A673 (cell line): ENCODE data around the gene TMEM235. TPM values are rescaled to one million over a fixed set of nuclear protein-coding genes. Genes with fewer than 3 reads are reported as not detected.

ENCODE experiments used
- BruUV-seq: library from RNA; stranded (reverse); fragments of 400-500 nt; replicated peaks from 2 replicates; lab custom pipeline; 2021; lab: Mats Ljungman, UMichigan
- CTCF ChIA-PET: fragments of 300-600 bp; sonication (Branson Sonifier 250); formaldehyde crosslinking; loops from one replicate; lab custom pipeline; 2022; ENCODE audit warnings: antibody characterized with exemption; lab: Charles Lee
- POLR2A ChIA-PET: fragments of 300-600 bp; sonication (Branson Sonifier 250); formaldehyde crosslinking; loops from one replicate; lab custom pipeline; 2022; ENCODE audit warnings: antibody characterized with exemption; ENCODE audit not compliant: low non-redundant PET; lab: Charles Lee
- DNase-seq: peaks from one replicate; pipeline ENCODE4 v3.0.0-alpha.2; 2015; ENCODE audit warnings: low spot score
- H3K27ac ChIP-seq: fragments of 200-600 bp; sonication (generic); 2 replicates; pipeline ENCODE4 v1.5.1; 2016; ENCODE audit warnings: mixed run types, low read depth, mild to moderate bottlenecking, mixed read lengths, antibody characterized with exemption, low read length; ENCODE audit not compliant: poor library complexity, severe bottlenecking
- H3K27me3 ChIP-seq: fragments of 200-600 bp; sonication (generic); replicated peaks from 2 replicates; pipeline ENCODE4 v1.6.1; 2017; ENCODE audit warnings: mixed run types, low read depth, mild to moderate bottlenecking, mixed read lengths, antibody characterized with exemption, low read length; ENCODE audit not compliant: insufficient read depth, poor library complexity
- H3K36me3 ChIP-seq: fragments of 200-600 bp; sonication (generic); 2 replicates; pipeline ENCODE4 v1.6.1; 2016; ENCODE audit warnings: mixed run types, mild to moderate bottlenecking, mixed read lengths, antibody characterized with exemption, low read length; ENCODE audit not compliant: insufficient read depth, poor library complexity, severe bottlenecking
- H3K4me1 ChIP-seq: fragments of 200-600 bp; sonication (generic); 2 replicates; pipeline ENCODE4 v1.6.1; 2017; ENCODE audit warnings: mixed run types, mild to moderate bottlenecking, mixed read lengths, antibody characterized with exemption, low read length; ENCODE audit not compliant: insufficient read depth, poor library complexity, severe bottlenecking
- H3K4me3 ChIP-seq: fragments of 200-600 bp; sonication (generic); 2 replicates; pipeline ENCODE4 v1.5.1; 2016; ENCODE audit warnings: low read depth, mixed run types, mild to moderate bottlenecking, mixed read lengths, low read length; ENCODE audit not compliant: poor library complexity, severe bottlenecking
- H3K9me3 ChIP-seq: fragments of 200-600 bp; sonication (generic); 2 replicates; pipeline ENCODE4 v1.6.1; 2016; ENCODE audit warnings: mixed run types, low read depth, mild to moderate bottlenecking, mixed read lengths, antibody characterized with exemption, low read length; ENCODE audit not compliant: poor library complexity, severe bottlenecking
- CTCF ChIP-seq: fragments of 300-800, 200-600 bp; sonication (generic); conservative IDR thresholded peaks from 2 replicates; pipeline ENCODE4 v1.5.1; 2017; ENCODE audit warnings: low read depth, mild to moderate bottlenecking, antibody characterized with exemption, low read length, moderate library complexity, mixed read lengths
- EZH2 ChIP-seq: fragments of 200-600 bp; sonication (generic); IDR thresholded peaks from 2 replicates; pipeline ENCODE4 v1.6.1; 2017; ENCODE audit warnings: borderline replicate concordance, low read depth, mild to moderate bottlenecking, mixed read lengths, antibody characterized with exemption, low read length; ENCODE audit not compliant: poor library complexity, severe bottlenecking
- intact Hi-C: fragments of 100-400 bp; cut with micrococcal nuclease; formaldehyde crosslinking; loops from one replicate; pipeline ENCODE4 v1.10.0; 2022; ENCODE audit not compliant: unreplicated experiment
- total RNA-seq: library from RNA; stranded (reverse); gene quantifications from 2 replicates; pipeline ENCODE4 v1.2.3, GENCODE V29; 2021

Gene TMEM235
- total RNA-seq, 1 experiment from 2014 or later = not detected

- intact Hi-C loops = no loop called here
- Histone ChIP-seq H3K36me3 (peaks cover 10% of the 10 kb centered on the region), H3K4me3 (no peak overlapping the region), H3K4me1 (no peaks in the 10 kb centered on the region), H3K27me3 (no peaks in the 10 kb centered on the region), H3K27ac (no peak overlapping the region), H3K9me3 (no peaks in the 10 kb centered on the region)
- no peak for TF ChIP-seq EZH2
- TF ChIP-seq CTCF = no peak
- BruUV-seq = no TSS peak
- ChIA-PET CTCF (no interaction called here), POLR2A (no interaction called here)
- DNase-seq = no peak
Observed at GRCh38 chr17:78205124-78205775, 26.2 kb upstream of the TMEM235 start.

- no peak overlapping the region for H3K27ac ChIP-seq
- H3K4me1 ChIP-seq = no peaks in the 10 kb centered on the region
- no peaks in the 10 kb centered on the region for H3K27me3 ChIP-seq
- no peak for DNase-seq
- CTCF ChIA-PET = no interaction called here
- TF ChIP-seq CTCF = 0 out of 2 replicates have a peak, but pooled peaks have one; percentile 13
- no peak for TF ChIP-seq EZH2
- intact Hi-C loops = no loop called here
- H3K36me3 ChIP-seq = peaks cover 10% of the 10 kb centered on the region
- BruUV-seq = no TSS peak
- H3K4me3 ChIP-seq = no peak overlapping the region
- H3K9me3 ChIP-seq = no peaks in the 10 kb centered on the region
- POLR2A ChIA-PET = interaction anchor here (0.7 kb wide), 1 partner anchor 15 kb away, joined by 5 read pairs; no protein-coding TSS in a partner anchor
Observed at GRCh38 chr17:78206298-78206697, 25.1 kb upstream of the TMEM235 start.

GRCh38 chr17:78208486-78208885, 22.9 kb upstream of the TMEM235 start:
- no peaks in the 10 kb centered on the region for H3K27me3 ChIP-seq
- peaks cover 10% of the 10 kb centered on the region for H3K36me3 ChIP-seq
- TF ChIP-seq EZH2 (no peak), CTCF (no peak)
- no peaks in the 10 kb centered on the region for H3K9me3 ChIP-seq
- DNase-seq = no peak
- no peak overlapping the region for H3K27ac ChIP-seq
- POLR2A ChIA-PET = no interaction called here
- intact Hi-C loops = no loop called here
- CTCF ChIA-PET = no interaction called here
- BruUV-seq = no TSS peak
- H3K4me1 ChIP-seq = no peaks in the 10 kb centered on the region
- H3K4me3 ChIP-seq = no peak overlapping the region
